ENCODE results near the gene TANGO2. TPM values are rescaled to one million over a fixed set of nuclear protein-coding genes. Genes with fewer than 3 reads are reported as not detected.

TANGO2 gene
- total and polyA plus RNA-seq, 9 of the 15 experiments (the other 6 are each of a cell fraction or from before 2014, with no cell fraction given), result 15.5 to 94.9 (median 70.1) TPM

DNA sequence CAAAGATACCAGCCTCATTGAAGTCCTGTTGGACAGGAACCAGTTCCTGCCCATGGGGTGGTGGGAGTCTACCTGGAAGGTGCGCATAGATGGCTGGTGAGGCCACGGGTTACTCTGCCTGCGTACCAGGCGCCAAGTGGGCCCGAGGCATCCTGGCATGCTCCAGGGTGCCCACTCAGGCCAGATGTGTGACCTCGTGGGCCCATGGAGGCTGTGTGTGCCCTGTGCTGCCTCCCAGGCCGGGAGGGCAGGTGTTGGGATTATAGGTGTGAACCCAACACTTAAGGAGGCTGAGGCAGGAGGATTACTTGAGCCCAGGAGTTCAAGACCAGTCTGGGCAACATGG, 23.1 kb downstream of the TANGO2 start (continued):
- TF ChIP-seq, protein P1, sequence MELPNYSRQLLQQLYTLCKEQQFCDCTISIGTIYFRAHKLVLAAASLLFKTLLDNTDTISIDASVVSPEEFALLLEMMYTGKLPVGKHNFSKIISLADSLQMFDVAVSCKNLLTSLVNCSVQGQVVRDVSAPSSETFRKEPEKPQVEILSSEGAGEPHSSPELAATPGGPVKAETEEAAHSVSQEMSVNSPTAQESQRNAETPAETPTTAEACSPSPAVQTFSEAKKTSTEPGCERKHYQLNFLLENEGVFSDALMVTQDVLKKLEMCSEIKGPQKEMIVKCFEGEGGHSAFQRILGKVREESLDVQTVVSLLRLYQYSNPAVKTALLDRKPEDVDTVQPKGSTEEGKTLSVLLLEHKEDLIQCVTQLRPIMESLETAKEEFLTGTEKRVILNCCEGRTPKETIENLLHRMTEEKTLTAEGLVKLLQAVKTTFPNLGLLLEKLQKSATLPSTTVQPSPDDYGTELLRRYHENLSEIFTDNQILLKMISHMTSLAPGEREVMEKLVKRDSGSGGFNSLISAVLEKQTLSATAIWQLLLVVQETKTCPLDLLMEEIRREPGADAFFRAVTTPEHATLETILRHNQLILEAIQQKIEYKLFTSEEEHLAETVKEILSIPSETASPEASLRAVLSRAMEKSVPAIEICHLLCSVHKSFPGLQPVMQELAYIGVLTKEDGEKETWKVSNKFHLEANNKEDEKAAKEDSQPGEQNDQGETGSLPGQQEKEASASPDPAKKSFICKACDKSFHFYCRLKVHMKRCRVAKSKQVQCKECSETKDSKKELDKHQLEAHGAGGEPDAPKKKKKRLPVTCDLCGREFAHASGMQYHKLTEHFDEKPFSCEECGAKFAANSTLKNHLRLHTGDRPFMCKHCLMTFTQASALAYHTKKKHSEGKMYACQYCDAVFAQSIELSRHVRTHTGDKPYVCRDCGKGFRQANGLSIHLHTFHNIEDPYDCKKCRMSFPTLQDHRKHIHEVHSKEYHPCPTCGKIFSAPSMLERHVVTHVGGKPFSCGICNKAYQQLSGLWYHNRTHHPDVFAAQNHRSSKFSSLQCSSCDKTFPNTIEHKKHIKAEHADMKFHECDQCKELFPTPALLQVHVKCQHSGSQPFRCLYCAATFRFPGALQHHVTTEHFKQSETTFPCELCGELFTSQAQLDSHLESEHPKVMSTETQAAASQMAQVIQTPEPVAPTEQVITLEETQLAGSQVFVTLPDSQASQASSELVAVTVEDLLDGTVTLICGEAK (IDR thresholded peaks at IDR 0.05), result no peak
- TF ChIP-seq, protein P1 (CRISPR knock-in tag; IDR thresholded peaks at IDR 0.05), result peak; percentile 21; the same call in 1 of the 2 replicates
- TF ChIP-seq, protein P2, sequence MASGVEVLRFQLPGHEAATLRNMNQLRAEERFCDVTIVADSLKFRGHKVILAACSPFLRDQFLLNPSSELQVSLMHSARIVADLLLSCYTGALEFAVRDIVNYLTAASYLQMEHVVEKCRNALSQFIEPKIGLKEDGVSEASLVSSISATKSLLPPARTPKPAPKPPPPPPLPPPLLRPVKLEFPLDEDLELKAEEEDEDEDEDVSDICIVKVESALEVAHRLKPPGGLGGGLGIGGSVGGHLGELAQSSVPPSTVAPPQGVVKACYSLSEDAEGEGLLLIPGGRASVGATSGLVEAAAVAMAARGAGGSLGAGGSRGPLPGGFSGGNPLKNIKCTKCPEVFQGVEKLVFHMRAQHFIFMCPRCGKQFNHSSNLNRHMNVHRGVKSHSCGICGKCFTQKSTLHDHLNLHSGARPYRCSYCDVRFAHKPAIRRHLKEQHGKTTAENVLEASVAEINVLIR (CRISPR knock-in tag; IDR thresholded peaks at IDR 0.05), result no peak
- TF ChIP-seq POLR2A (conservative IDR thresholded peaks at IDR 0.05) (no peak), HNRNPLL (IDR thresholded peaks at IDR 0.05; ENCODE audit: low read depth, low read length, poor library complexity, severe bottlenecking) (peak; percentile 33), MBD2 (IDR thresholded peaks at IDR 0.05; ENCODE audit: borderline replicate concordance, low read depth) (no peak), IRF2 (CRISPR knock-in tag; IDR thresholded peaks at IDR 0.05) (0 out of 2 replicates have a peak, but pooled peaks have one; percentile 5), PURB (CRISPR knock-in tag; IDR thresholded peaks at IDR 0.05; ENCODE audit: low read depth) (0 out of 2 replicates have a peak, but pooled peaks have one; percentile 55), ZNF274 (IDR thresholded peaks at IDR 0.05; ENCODE audit: borderline replicate concordance, low read depth, low read length) (no peak), BMI1 (IDR thresholded peaks at IDR 0.05; ENCODE audit: low read length) (no peak), IFI16 (CRISPR knock-in tag; IDR thresholded peaks at IDR 0.05) (no peak), SMARCB1 (IDR thresholded peaks at IDR 0.05; ENCODE audit: insufficient read length, low read depth) (no peak), ZNF384 (IDR thresholded peaks at IDR 0.05; ENCODE audit: low read depth, low read length) (no peak), ZNF445 (CRISPR knock-in tag; IDR thresholded peaks at IDR 0.05; ENCODE audit: low read depth) (no peak)
- TF ChIP-seq, protein P3, sequence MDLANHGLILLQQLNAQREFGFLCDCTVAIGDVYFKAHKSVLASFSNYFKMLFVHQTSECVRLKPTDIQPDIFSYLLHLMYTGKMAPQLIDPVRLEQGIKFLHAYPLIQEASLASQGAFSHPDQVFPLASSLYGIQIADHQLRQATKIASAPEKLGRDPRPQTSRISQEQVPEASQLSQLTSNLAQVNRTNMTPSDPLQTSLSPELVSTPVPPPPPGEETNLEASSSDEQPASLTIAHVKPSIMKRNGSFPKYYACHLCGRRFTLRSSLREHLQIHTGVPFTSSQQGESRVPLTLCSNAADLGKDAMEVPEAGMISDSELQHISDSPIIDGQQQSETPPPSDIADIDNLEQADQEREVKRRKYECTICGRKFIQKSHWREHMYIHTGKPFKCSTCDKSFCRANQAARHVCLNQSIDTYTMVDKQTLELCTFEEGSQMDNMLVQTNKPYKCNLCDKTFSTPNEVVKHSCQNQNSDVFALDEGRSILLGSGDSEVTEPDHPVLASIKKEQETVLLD (IDR thresholded peaks at IDR 0.05), result no peak
- TF ChIP-seq, protein P4, sequence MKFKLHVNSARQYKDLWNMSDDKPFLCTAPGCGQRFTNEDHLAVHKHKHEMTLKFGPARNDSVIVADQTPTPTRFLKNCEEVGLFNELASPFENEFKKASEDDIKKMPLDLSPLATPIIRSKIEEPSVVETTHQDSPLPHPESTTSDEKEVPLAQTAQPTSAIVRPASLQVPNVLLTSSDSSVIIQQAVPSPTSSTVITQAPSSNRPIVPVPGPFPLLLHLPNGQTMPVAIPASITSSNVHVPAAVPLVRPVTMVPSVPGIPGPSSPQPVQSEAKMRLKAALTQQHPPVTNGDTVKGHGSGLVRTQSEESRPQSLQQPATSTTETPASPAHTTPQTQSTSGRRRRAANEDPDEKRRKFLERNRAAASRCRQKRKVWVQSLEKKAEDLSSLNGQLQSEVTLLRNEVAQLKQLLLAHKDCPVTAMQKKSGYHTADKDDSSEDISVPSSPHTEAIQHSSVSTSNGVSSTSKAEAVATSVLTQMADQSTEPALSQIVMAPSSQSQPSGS (CRISPR knock-in tag; IDR thresholded peaks at IDR 0.05), result 0 out of 2 replicates have a peak, but pooled peaks have one; percentile 49
- TF ChIP-seq, protein P5, sequence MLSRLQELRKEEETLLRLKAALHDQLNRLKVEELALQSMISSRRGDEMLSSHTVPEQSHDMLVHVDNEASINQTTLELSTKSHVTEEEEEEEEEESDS (CRISPR knock-in tag; IDR thresholded peaks at IDR 0.05), result no peak

All from K562 (cell line).